ENCODE data around the gene PLEKHA6.
A peak's percentile ranks its signal among the peaks of the same experiment; 100 is the strongest.

Gene PLEKHA6

DNA sequence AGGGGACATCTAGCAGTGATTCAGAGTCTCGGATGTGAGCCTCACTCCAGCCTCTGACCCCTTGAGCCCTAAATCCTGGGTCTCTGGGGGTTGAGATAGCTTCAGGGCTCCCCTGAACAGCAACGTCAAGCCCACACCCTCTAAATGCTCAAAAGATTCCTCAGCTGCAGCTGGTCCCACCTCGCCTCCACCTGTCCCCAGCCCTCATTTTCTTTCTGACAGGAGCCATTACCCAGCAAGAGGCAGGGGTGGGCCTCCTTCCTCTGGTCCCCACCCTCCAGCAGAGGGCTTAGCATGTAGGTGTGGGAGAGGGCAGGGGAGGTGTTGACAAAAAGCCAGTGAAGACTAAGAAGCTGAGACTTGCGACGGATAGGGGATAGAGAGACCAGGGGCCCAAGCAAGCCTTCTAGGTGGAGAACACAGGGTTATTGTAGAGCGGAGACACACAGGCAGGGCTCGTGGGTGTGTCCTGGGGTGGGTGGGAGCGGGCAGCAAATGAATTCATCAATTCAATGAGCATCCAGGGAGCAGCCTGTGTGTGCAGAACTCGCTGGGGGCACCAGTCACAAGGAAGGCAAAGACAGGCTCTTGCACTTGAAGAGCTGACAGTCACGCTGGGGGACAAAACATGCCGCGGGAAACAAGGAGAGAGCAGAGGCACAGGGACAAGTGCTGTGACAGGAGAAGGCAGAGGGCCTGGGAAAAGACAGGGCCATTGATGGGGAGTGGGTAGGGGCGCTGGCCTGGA is 97.0 kb downstream of the PLEKHA6 start:
- DNase-seq (ENCODE audit: low spot score), result no peak

DNA sequence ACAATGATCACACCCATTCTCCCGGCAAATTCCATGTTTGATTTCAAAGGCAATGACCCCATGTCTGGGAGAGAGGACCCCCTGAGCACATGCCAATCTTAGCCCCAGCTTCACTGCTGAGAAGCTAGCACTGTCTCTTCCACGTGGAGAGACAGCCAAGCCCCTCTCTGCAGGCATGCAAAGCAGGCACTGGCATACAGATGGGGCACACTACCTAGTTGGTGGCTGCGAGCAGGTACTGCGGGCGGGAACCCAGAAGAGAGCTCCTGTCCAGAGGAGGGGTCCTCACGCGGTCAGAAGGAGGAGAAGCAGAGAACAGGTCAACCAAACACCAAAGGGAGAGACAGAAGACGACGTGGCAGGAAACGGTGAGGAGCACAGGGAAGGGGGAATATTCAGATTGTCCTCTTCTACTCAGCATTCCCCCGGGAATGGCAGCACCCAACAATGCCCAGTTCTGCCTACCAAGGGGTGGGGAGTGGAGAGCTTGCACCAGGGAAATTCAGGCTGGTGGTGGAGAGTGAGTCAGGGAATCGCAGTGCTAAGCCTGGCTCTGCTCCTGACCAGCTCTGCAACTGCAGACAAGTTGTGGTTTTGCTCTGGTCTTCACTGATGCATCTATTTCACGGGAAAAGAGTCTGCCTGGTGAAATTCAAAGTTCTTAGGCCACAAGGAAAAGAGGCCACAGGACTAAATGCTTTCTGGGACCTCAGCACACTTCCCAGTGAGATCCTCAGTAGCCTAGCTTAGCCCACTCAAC is 97.8 kb downstream of the PLEKHA6 start:
- DNase-seq (ENCODE audit: low spot score), result no peak

DNA sequence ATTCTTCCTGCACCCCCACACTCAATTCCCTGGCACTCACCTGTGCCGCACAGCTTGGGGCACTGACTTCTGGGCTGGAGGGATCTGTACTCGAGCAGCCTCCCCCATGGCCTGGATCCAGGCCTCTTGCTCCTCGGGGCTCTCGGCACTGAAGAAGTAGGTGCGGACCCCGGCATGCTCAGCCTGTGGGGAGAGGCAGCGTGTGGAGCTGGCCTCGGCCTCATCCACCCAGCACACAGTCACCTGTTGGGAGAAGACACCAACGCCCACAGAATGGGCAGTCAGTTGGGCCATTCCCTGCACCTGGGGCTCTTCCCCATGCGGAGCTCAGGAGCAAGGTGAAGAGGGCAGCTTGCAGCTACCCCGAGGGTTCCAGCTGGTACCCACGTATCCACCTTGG is 98.5 kb downstream of the PLEKHA6 start:
- DNase-seq (ENCODE audit: low spot score), result no peak

GRCh38 chr1:204260601-204261197 is 99.0 kb downstream of the PLEKHA6 start:
- DNase-seq (ENCODE audit: low spot score), result no peak

- no peak for DNase-seq (ENCODE audit: low spot score)
Measured at GRCh38 chr1:204259782-204260181, 99.9 kb downstream of the PLEKHA6 start.

GRCh38 chr1:204259196-204259595 is 100.5 kb downstream of the PLEKHA6 start:
- DNase-seq (ENCODE audit: low spot score), result no peak

DNA sequence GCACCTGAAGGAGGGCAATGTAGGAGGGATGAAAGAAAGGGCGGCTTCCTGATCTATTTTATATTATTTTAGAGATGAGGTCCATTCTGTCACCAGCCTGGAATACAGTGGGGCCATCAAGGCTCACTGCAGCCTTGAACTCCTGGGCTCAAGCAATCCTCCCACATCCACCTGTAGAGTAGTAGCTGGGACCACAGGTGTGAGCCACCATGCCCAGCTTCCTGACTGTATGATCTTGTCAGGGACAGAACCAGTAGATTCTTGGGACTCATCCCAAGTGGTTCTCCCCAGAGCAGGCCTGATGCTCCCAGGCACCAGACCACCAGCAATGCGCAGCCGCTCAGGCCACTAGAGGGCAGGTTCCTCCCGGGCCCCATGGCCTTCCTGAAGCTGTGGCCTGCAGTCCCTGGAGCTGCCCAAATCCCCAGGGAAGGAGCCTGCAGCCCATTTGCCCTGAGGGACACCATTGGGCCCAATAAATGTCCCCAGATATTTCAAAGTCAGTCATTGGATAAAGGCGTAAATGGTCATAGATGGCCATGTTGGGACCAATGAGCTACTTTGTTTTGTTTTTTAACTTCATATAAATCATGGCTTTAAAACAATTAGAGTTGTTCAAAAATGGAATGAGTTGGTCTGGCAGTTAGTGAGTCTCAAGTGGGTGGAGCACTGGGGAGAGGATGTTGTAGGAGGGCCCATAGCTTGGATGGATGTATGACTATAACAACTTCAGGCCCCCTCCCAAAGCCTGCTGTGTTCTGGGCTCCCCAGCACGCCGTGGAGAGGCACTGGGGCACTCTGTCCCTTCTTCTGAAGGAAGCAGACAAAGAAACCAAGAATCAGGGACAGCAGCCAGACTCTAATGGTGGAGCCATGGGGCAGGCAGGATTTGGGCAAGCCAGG is 101.3 kb downstream of the PLEKHA6 start:
- peak; percentile 3 for DNase-seq (ENCODE audit: low spot score)

GRCh38 chr1:204257446-204257845 is 102.3 kb downstream of the PLEKHA6 start:
- DNase-seq (ENCODE audit: low spot score), result no peak

- no peak for DNase-seq (ENCODE audit: low spot score)
Measured at GRCh38 chr1:204256531-204256930, 103.2 kb downstream of the PLEKHA6 start.

- DNase-seq (ENCODE audit: low spot score), result no peak
Measured at GRCh38 chr1:204255966-204256365, 103.8 kb downstream of the PLEKHA6 start.

GRCh38 chr1:204255225-204255624 is 104.5 kb downstream of the PLEKHA6 start:
- no peak for DNase-seq (ENCODE audit: low spot score)

- DNase-seq (ENCODE audit: low spot score), result no peak
Measured at GRCh38 chr1:204254031-204254661, 105.6 kb downstream of the PLEKHA6 start.

- DNase-seq (ENCODE audit: low spot score), result no peak
Measured at GRCh38 chr1:204251926-204252689, 107.6 kb downstream of the PLEKHA6 start.

GRCh38 chr1:204251286-204251685 is 108.4 kb downstream of the PLEKHA6 start:
- DNase-seq (ENCODE audit: low spot score), result no peak

DNA sequence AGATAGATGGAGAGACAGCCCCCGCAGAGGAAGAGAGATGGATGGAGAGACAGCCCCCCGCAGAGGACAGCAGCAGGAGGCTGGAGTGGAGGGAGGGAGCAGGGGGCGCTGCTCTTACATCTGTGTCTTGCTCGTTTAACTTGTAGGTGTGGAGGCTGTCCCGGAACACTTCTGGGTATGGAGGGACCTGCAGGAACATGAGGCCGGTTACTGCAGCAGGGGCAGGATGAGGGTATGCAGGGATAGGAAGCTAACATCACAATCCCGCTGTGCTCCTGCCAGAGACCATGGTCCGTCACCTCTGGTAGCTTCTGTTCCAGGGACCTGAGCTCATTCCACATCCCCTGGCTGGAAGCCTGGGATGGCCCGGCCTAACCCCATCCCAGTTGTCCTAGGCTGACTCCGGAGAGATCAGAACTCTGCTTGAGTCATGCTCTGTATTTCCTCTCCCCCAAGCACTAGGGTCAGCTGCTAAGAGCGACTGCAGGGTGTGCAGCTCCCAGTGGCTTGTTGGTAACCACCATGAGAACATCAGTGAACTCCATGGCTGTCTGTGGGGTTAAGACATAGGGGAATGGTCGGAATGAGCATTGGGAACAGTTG is 109.2 kb downstream of the PLEKHA6 start:
- DNase-seq (ENCODE audit: low spot score), result no peak

GRCh38 chr1:204249736-204250427 is 109.8 kb downstream of the PLEKHA6 start:
- DNase-seq (ENCODE audit: low spot score), result no peak

- DNase-seq (ENCODE audit: low spot score), result no peak
Measured at GRCh38 chr1:204248954-204249353, 110.8 kb downstream of the PLEKHA6 start.

- no peak for DNase-seq (ENCODE audit: low spot score)
Measured at GRCh38 chr1:204246876-204247275, 112.9 kb downstream of the PLEKHA6 start.

DNA sequence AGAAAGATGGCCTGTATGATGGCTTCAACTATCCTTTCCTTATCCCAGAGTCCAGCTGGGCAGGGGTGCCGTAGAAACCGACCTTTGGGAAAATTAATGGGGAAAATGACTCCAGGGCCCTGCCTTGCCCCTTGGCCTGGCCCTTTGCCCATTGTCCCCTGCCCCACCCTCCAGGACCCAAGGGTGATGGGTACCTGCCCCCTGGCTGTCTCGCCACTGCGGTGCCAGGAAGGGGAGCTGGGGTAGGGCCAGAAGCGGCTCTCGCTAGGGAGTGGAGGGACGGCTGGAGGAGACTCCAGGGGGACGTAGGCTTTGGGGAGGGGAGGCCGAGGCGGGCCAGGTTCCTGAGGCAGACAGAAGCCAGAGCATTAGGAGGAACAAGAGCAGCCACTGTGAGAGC is 116.8 kb downstream of the PLEKHA6 start:
- no peak for DNase-seq (ENCODE audit: low spot score)

GRCh38 chr1:204241914-204242313 is 117.8 kb downstream of the PLEKHA6 start:
- DNase-seq (ENCODE audit: low spot score), result no peak

All from CD4-positive, alpha-beta T cell treated with Interleukin-2 at 100 ng/mL for 4 hours (primary cell).